Astrocyte (in vitro differentiated cells and primary cell): ENCODE results near the gene PPM1L. TPM values are rescaled to one million over a fixed set of nuclear protein-coding genes. Genes with fewer than 3 reads are reported as not detected.

Experiments used
- DNase-seq: peaks from one replicate; pipeline ENCODE4 v3.0.0-alpha.2; 2010; ENCODE audit warnings: low read depth
- FAIRE-seq: peaks from 2 replicates; lab custom pipeline; 2011; peaks lifted over from hg19 to GRCh38; lab: Jason Lieb, UNC
- H2AFZ ChIP-seq: 2 replicates; pipeline ENCODE4 v1.6.0; 2012; ENCODE audit warnings: low read depth, low read length, inconsistent platforms
- H3K27ac ChIP-seq: 2 replicates; pipeline ENCODE4 v1.5.1; 2011; ENCODE audit warnings: low read depth, low read length, inconsistent platforms
- H3K27me3 ChIP-seq: 2 replicates; pipeline ENCODE4 v1.6.0; 2011; ENCODE audit warnings: low read length, inconsistent platforms; ENCODE audit not compliant: insufficient read depth
- H3K36me3 ChIP-seq: 2 replicates; pipeline ENCODE4 v1.5.1; 2011; ENCODE audit warnings: low read length, inconsistent platforms; ENCODE audit not compliant: insufficient read depth
- H3K4me1 ChIP-seq: 2 replicates; pipeline ENCODE4 v1.5.1; 2011; ENCODE audit warnings: low read length, inconsistent platforms; ENCODE audit not compliant: insufficient read depth
- H3K4me2 ChIP-seq: 2 replicates; pipeline ENCODE4 v1.6.0; 2012; ENCODE audit warnings: low read length, inconsistent platforms
- H3K4me3 ChIP-seq: 2 replicates; pipeline ENCODE4 v1.5.1; 2011; ENCODE audit warnings: low read depth, mild to moderate bottlenecking, low read length, inconsistent platforms; ENCODE audit not compliant: insufficient read depth
- H3K79me2 ChIP-seq: 2 replicates; pipeline ENCODE4 v1.6.0; 2012; ENCODE audit warnings: mild to moderate bottlenecking, low read length, inconsistent platforms; ENCODE audit not compliant: insufficient read depth
- H3K9ac ChIP-seq: 2 replicates; pipeline ENCODE4 v1.6.0; 2012; ENCODE audit warnings: mild to moderate bottlenecking, low read length, inconsistent platforms
- H3K9me3 ChIP-seq: 2 replicates; pipeline ENCODE4 v1.5.1; 2012; ENCODE audit warnings: low read depth, mild to moderate bottlenecking, low read length, inconsistent platforms; ENCODE audit not compliant: insufficient read depth
- H4K20me1 ChIP-seq: 2 replicates; pipeline ENCODE4 v1.6.0; 2012; ENCODE audit warnings: low read length, inconsistent platforms; ENCODE audit not compliant: insufficient read depth
- H3K27ac Mint-ChIP-seq: one replicate; pipeline ENCODE4 v1.8.0; 2021; ENCODE audit warnings: mild to moderate bottlenecking, mixed read lengths; ENCODE audit not compliant: unreplicated experiment
- H3K27me3 Mint-ChIP-seq: one replicate; pipeline ENCODE4 v1.8.0; 2021; ENCODE audit warnings: low read depth, mixed read lengths; ENCODE audit not compliant: unreplicated experiment
- H3K36me3 Mint-ChIP-seq: one replicate; pipeline ENCODE4 v1.8.0; 2021; ENCODE audit warnings: low read depth, mixed read lengths; ENCODE audit not compliant: unreplicated experiment
- H3K4me1 Mint-ChIP-seq: one replicate; pipeline ENCODE4 v1.8.0; 2021; ENCODE audit warnings: low read depth, mixed read lengths; ENCODE audit not compliant: unreplicated experiment
- H3K4me3 Mint-ChIP-seq: one replicate; pipeline ENCODE4 v1.8.0; 2021; ENCODE audit warnings: mild to moderate bottlenecking, moderate library complexity, mixed read lengths; ENCODE audit not compliant: unreplicated experiment
- H3K9me3 Mint-ChIP-seq: one replicate; pipeline ENCODE4 v1.8.0; 2021; ENCODE audit warnings: mild to moderate bottlenecking, mixed read lengths; ENCODE audit not compliant: unreplicated experiment
- CTCF ChIP-seq: IDR thresholded peaks from 2 replicates; pipeline ENCODE4 v1.5.1; 2011; ENCODE audit warnings: low read depth, mild to moderate bottlenecking, inconsistent platforms, low read length, moderate library complexity; ENCODE audit not compliant: insufficient read depth
- EZH2 ChIP-seq: IDR thresholded peaks from 2 replicates; pipeline ENCODE4 v1.6.1; 2012; ENCODE audit warnings: mild to moderate bottlenecking, low read length, inconsistent platforms; ENCODE audit not compliant: insufficient read depth
- total RNA-seq: library from RNA; stranded (reverse); gene quantifications from 2 replicates; pipeline ENCODE4 v1.2.1, GENCODE V29; 2021

The PPM1L gene
- total RNA-seq, 1 donor from 2014 or later = 6.3 TPM

GRCh38 chr3:160851629-160852210, 95.7 kb downstream of the PPM1L start:
- Mint-ChIP-seq H3K27ac (no peak overlapping the region), H3K4me1 (no peaks in the 10 kb centered on the region), H3K27me3 (no peaks in the 10 kb centered on the region), H3K4me3 (no peak overlapping the region), H3K9me3 (peaks cover 2% of the 10 kb centered on the region), H3K36me3 (no peaks in the 10 kb centered on the region)
- H3K4me2 ChIP-seq = no peak overlapping the region
- H3K27ac ChIP-seq = no peak overlapping the region
- TF ChIP-seq EZH2 = no peak
- TF ChIP-seq CTCF = no peak
- H3K9me3 ChIP-seq = no peaks in the 10 kb centered on the region
- H3K4me1 ChIP-seq = no peaks in the 10 kb centered on the region
- H3K4me3 ChIP-seq = no peak overlapping the region
- H3K27me3 ChIP-seq = no peaks in the 10 kb centered on the region
- H3K9ac ChIP-seq = no peak overlapping the region
- H3K36me3 ChIP-seq = no peaks in the 10 kb centered on the region
- no peak for FAIRE-seq
- H2AFZ ChIP-seq = no peak overlapping the region
- H4K20me1 ChIP-seq = no peaks in the 10 kb centered on the region
- no peak for DNase-seq
- H3K79me2 ChIP-seq = no peaks in the 10 kb centered on the region

GRCh38 chr3:160852856-160853255, 96.8 kb downstream of the PPM1L start:
- no peaks in the 10 kb centered on the region for H3K27me3 Mint-ChIP-seq
- DNase-seq = no peak

More at GRCh38 chr3:160852856-160853255, 96.8 kb downstream of the PPM1L start:
- no peaks in the 10 kb centered on the region for H3K4me1 Mint-ChIP-seq
- H3K4me3 Mint-ChIP-seq = no peak overlapping the region
- Histone ChIP-seq H2AFZ (no peak overlapping the region), H3K4me1 (no peaks in the 10 kb centered on the region), H3K79me2 (no peaks in the 10 kb centered on the region), H3K4me3 (no peak overlapping the region), H3K9ac (no peak overlapping the region), H3K27ac (no peak overlapping the region), H3K4me2 (no peak overlapping the region), H3K9me3 (no peaks in the 10 kb centered on the region), H4K20me1 (no peaks in the 10 kb centered on the region), H3K36me3 (no peaks in the 10 kb centered on the region), H3K27me3 (no peaks in the 10 kb centered on the region)
- H3K9me3 Mint-ChIP-seq = peaks cover 2% of the 10 kb centered on the region
- H3K27ac Mint-ChIP-seq = no peak overlapping the region
- no peak for FAIRE-seq
- no peaks in the 10 kb centered on the region for H3K36me3 Mint-ChIP-seq
- TF ChIP-seq EZH2 (no peak), CTCF (no peak)
